Lower leg skin (tissue), 3 donors: Measurements from ENCODE around the gene NCKAP5.

ENCODE experiments used
- POLR2A ChIP-seq, 2 donors: fragments of 450-650 bp; IDR thresholded peaks; one replicate each; pipeline ENCODE4 v1.6.1; 2016 to 2017; ENCODE audit warnings: antibody characterized with exemption in 2 of 2, mild to moderate bottlenecking in 1 of 2, moderate library complexity in 1 of 2
- TF ChIP-seq, protein P1 (sequence below), 3 donors: fragments of 450-650 bp; IDR thresholded peaks; one replicate each; pipeline ENCODE4 v1.5.1; 2016; ENCODE audit warnings: antibody characterized with exemption in 3 of 3, mild to moderate bottlenecking in 3 of 3, moderate library complexity in 2 of 3

DNA sequence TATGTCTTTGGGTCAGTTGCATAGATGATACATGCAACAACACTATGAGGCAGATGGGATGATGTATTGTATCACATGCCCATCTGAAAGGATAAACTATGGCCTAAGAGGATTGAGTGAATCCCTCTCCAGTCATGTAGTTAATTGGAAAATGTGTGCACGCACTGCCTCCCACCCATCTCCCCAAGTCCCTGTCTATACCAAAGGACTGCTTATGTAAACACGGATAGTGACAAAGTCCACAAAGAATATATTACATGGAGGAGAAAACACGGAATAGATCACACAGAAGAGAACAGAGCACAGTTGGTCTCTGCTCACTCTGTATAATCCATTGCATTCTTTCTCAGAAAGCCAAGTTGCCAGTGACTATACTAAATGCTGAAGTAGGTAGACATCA lies 82.4 kb downstream of the NCKAP5 start:
- no peak for TF ChIP-seq POLR2A (IDR thresholded peaks at IDR 0.05)
- TF ChIP-seq, protein P1, sequence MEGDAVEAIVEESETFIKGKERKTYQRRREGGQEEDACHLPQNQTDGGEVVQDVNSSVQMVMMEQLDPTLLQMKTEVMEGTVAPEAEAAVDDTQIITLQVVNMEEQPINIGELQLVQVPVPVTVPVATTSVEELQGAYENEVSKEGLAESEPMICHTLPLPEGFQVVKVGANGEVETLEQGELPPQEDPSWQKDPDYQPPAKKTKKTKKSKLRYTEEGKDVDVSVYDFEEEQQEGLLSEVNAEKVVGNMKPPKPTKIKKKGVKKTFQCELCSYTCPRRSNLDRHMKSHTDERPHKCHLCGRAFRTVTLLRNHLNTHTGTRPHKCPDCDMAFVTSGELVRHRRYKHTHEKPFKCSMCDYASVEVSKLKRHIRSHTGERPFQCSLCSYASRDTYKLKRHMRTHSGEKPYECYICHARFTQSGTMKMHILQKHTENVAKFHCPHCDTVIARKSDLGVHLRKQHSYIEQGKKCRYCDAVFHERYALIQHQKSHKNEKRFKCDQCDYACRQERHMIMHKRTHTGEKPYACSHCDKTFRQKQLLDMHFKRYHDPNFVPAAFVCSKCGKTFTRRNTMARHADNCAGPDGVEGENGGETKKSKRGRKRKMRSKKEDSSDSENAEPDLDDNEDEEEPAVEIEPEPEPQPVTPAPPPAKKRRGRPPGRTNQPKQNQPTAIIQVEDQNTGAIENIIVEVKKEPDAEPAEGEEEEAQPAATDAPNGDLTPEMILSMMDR (IDR thresholded peaks at IDR 0.05) = no peak
